Measurements from ENCODE around the gene MAX. TPM values are rescaled to one million over a fixed set of nuclear protein-coding genes. Genes with fewer than 3 reads are reported as not detected.

The MAX gene
- polyA plus RNA-seq, 1 donor from 2014 or later: 55.3 TPM

- no peaks in the 10 kb centered on the region for H3K27me3 ChIP-seq (ENCODE audit: insufficient read depth, low read depth, low read length)
- no peaks in the 10 kb centered on the region for H3K36me3 ChIP-seq (ENCODE audit: insufficient read depth, low read length)
- no peak overlapping the region for H3K27ac ChIP-seq (ENCODE audit: low read length)
- no peaks in the 10 kb centered on the region for H3F3A ChIP-seq (ENCODE audit: insufficient read depth, low read length, poor library complexity, severe bottlenecking)
- H3K4me3 ChIP-seq (ENCODE audit: low read length): no peak overlapping the region
- H3K9me3 ChIP-seq (ENCODE audit: low read length): no peaks in the 10 kb centered on the region
- no peak overlapping the region for H2AFZ ChIP-seq (ENCODE audit: low read depth, low read length)
- H3K9ac ChIP-seq (ENCODE audit: low read length): no peak overlapping the region
- H3K9me2 ChIP-seq (ENCODE audit: insufficient read depth, low read length): no peaks in the 10 kb centered on the region
- TF ChIP-seq CTCF (IDR thresholded peaks at IDR 0.05; ENCODE audit: poor library complexity, severe bottlenecking): no peak
- TF ChIP-seq EZH2 (IDR thresholded peaks at IDR 0.05; ENCODE audit: borderline replicate concordance, insufficient read depth, low read length, poor library complexity, severe bottlenecking): no peak
- no peak for TF ChIP-seq RAD21 (conservative IDR thresholded peaks at IDR 0.05)
- no peak for TF ChIP-seq POLR2AphosphoS5 (IDR thresholded peaks at IDR 0.05)
- TF ChIP-seq REST (IDR thresholded peaks at IDR 0.05; ENCODE audit: borderline replicate concordance): no peak
- TF ChIP-seq TAF1 (IDR thresholded peaks at IDR 0.05; ENCODE audit: low read depth): no peak
- TF ChIP-seq MXI1 (conservative IDR thresholded peaks at IDR 0.05; ENCODE audit: poor library complexity, severe bottlenecking): no peak
- no peak for TF ChIP-seq SMC3 (conservative IDR thresholded peaks at IDR 0.05; ENCODE audit: poor library complexity)
- TF ChIP-seq EP300 (conservative IDR thresholded peaks at IDR 0.05; ENCODE audit: poor library complexity, severe bottlenecking): no peak
- H3K4me2 ChIP-seq (ENCODE audit: low read length): no peak overlapping the region
- no peaks in the 10 kb centered on the region for H3K79me2 ChIP-seq (replicated peaks; ENCODE audit: insufficient read depth, low read length)
- no peaks in the 10 kb centered on the region for H4K20me1 ChIP-seq (ENCODE audit: insufficient read depth)
Observed at GRCh38 chr14:65077318-65077717, 25.0 kb downstream of the MAX start.

GRCh38 chr14:65075628-65076325 is 26.5 kb downstream of the MAX start:
- TF ChIP-seq MXI1 (conservative IDR thresholded peaks at IDR 0.05; ENCODE audit: poor library complexity, severe bottlenecking) (no peak), RAD21 (conservative IDR thresholded peaks at IDR 0.05) (no peak), EZH2 (IDR thresholded peaks at IDR 0.05; ENCODE audit: borderline replicate concordance, insufficient read depth, low read length, poor library complexity, severe bottlenecking) (no peak), TAF1 (IDR thresholded peaks at IDR 0.05; ENCODE audit: low read depth) (no peak), SMC3 (conservative IDR thresholded peaks at IDR 0.05; ENCODE audit: poor library complexity) (no peak), POLR2AphosphoS5 (IDR thresholded peaks at IDR 0.05) (no peak), REST (IDR thresholded peaks at IDR 0.05; ENCODE audit: borderline replicate concordance) (no peak), EP300 (conservative IDR thresholded peaks at IDR 0.05; ENCODE audit: poor library complexity, severe bottlenecking) (no peak), CTCF (IDR thresholded peaks at IDR 0.05; ENCODE audit: poor library complexity, severe bottlenecking) (no peak)

More at GRCh38 chr14:65075628-65076325, 26.5 kb downstream of the MAX start:
- no peaks in the 10 kb centered on the region for H3K9me3 ChIP-seq (ENCODE audit: low read length)
- H3K27ac ChIP-seq (ENCODE audit: low read length): no peak overlapping the region
- H2AFZ ChIP-seq (ENCODE audit: low read depth, low read length): no peak overlapping the region
- no peaks in the 10 kb centered on the region for H3K9me2 ChIP-seq (ENCODE audit: insufficient read depth, low read length)
- H3K36me3 ChIP-seq (ENCODE audit: insufficient read depth, low read length): no peaks in the 10 kb centered on the region
- H3K9ac ChIP-seq (ENCODE audit: low read length): no peak overlapping the region
- no peaks in the 10 kb centered on the region for H4K20me1 ChIP-seq (ENCODE audit: insufficient read depth)
- no peaks in the 10 kb centered on the region for H3F3A ChIP-seq (ENCODE audit: insufficient read depth, low read length, poor library complexity, severe bottlenecking)
- no peak overlapping the region for H3K4me2 ChIP-seq (ENCODE audit: low read length)
- no peaks in the 10 kb centered on the region for H3K79me2 ChIP-seq (replicated peaks; ENCODE audit: insufficient read depth, low read length)
- no peaks in the 10 kb centered on the region for H3K27me3 ChIP-seq (ENCODE audit: insufficient read depth, low read depth, low read length)
- no peak overlapping the region for H3K4me3 ChIP-seq (ENCODE audit: low read length)
